OCI-LY1 (cell line): ENCODE results near the gene CRTAC1.

Source experiments
- H2AFZ ChIP-seq: fragments of 200-600 bp; sonication (generic), shearing (Covaris generic); 2 replicates; pipeline ENCODE4 v1.6.0; 2014; ENCODE audit warnings: antibody characterized with exemption, mild to moderate bottlenecking, low read length
- H3F3A ChIP-seq: fragments of 200-600 bp; sonication (generic), shearing (Covaris generic); 2 replicates; pipeline ENCODE4 v1.6.0; 2014; ENCODE audit warnings: mild to moderate bottlenecking, antibody characterized with exemption, low read length, moderate library complexity; ENCODE audit not compliant: insufficient read depth
- H3K27ac ChIP-seq: fragments of 200-600 bp; sonication (generic); 2 replicates; pipeline ENCODE4 v1.5.1; 2014; ENCODE audit warnings: low read length, mixed run types, mild to moderate bottlenecking, low read depth; ENCODE audit not compliant: poor library complexity, severe bottlenecking
- H3K27me3 ChIP-seq: fragments of 200-600 bp; sonication (generic); 2 replicates; pipeline ENCODE4 v1.6.0; 2014; ENCODE audit warnings: antibody characterized with exemption, mild to moderate bottlenecking, low read length, moderate library complexity; ENCODE audit not compliant: insufficient read depth
- H3K36me3 ChIP-seq: fragments of 200-600 bp; sonication (generic); 2 replicates; pipeline ENCODE4 v1.6.1; 2014; ENCODE audit warnings: mild to moderate bottlenecking, antibody characterized with exemption, low read length, moderate library complexity, mixed read lengths; ENCODE audit not compliant: insufficient read depth
- H3K4me1 ChIP-seq: fragments of 200-600 bp; sonication (generic); 2 replicates; pipeline ENCODE4 v1.5.1; 2014; ENCODE audit warnings: mild to moderate bottlenecking, low read length, moderate library complexity; ENCODE audit not compliant: insufficient read depth, severe bottlenecking
- H3K4me2 ChIP-seq: fragments of 200-600 bp; sonication (generic), shearing (Covaris generic); 2 replicates; pipeline ENCODE4 v1.6.1; 2014; ENCODE audit warnings: low read length
- H3K4me3 ChIP-seq: fragments of 200-600 bp; sonication (generic); 2 replicates; pipeline ENCODE4 v1.5.1; 2014; ENCODE audit warnings: low read length, low read depth, mild to moderate bottlenecking, mixed read lengths; ENCODE audit not compliant: poor library complexity, severe bottlenecking
- H3K79me2 ChIP-seq: fragments of 200-600 bp; shearing (Covaris generic); 2 replicates; pipeline ENCODE4 v1.6.1; 2016; ENCODE audit warnings: mixed run types, low read length, mixed read lengths; ENCODE audit not compliant: insufficient read depth
- H3K9ac ChIP-seq: fragments of 200-600 bp; sonication (generic), shearing (Covaris generic); 2 replicates; pipeline ENCODE4 v1.6.1; 2014; ENCODE audit warnings: mild to moderate bottlenecking, low read length, mixed read lengths
- H3K9me2 ChIP-seq: fragments of 200-600 bp; sonication (generic), shearing (Covaris generic); 2 replicates; pipeline ENCODE4 v1.6.1; 2014; ENCODE audit warnings: low read depth, mild to moderate bottlenecking, low read length, mixed read lengths
- H3K9me3 ChIP-seq: fragments of 200-600 bp; shearing (Covaris generic); 2 replicates; pipeline ENCODE4 v1.6.1; 2014; ENCODE audit warnings: low read length, mixed read lengths
- H4K20me1 ChIP-seq: fragments of 200-600 bp; sonication (generic), shearing (Covaris generic); 2 replicates; pipeline ENCODE4 v1.6.0; 2016; ENCODE audit warnings: mild to moderate bottlenecking, low read length; ENCODE audit not compliant: insufficient read depth
- EZH2 ChIP-seq: fragments of 200-600 bp; sonication (generic), shearing (Covaris generic); IDR thresholded peaks from 2 replicates; pipeline ENCODE4 v1.8.0; 2017; ENCODE audit warnings: borderline replicate concordance, mixed run types, mild to moderate bottlenecking, antibody characterized with exemption, low read length, moderate library complexity, mixed read lengths
- TF ChIP-seq, protein P1 (sequence below): fragments of 200-600 bp; sonication (generic), shearing (Covaris generic); IDR thresholded peaks from 2 replicates; pipeline ENCODE4 v1.5.1; 2017; ENCODE audit warnings: mild to moderate bottlenecking, antibody characterized with exemption, low read length, moderate library complexity, mixed read lengths

CRTAC1 gene

DNA sequence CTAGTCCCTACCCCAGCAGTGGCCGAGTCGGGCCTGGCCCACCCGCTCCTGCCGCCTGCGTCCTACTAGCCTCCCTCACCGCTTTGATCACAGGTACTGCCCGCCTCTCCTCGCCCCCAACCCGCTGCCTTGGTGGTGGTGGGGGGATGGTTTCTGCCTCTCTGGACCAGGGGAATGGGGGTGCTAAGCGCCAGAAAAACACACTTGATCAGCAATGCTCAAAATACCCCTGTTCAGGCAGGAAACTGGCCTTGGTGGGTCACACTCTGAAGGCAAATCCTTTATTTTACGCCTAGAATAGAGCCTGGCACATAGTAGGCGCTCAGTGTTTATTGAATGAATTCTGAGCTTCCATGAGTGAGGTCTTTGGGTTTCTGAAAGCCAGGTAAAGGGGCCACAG is 1.0 kb upstream of the CRTAC1 start:
- H3K4me3 ChIP-seq, result no peak overlapping the region
- no peak for TF ChIP-seq EZH2
- TF ChIP-seq, protein P1, sequence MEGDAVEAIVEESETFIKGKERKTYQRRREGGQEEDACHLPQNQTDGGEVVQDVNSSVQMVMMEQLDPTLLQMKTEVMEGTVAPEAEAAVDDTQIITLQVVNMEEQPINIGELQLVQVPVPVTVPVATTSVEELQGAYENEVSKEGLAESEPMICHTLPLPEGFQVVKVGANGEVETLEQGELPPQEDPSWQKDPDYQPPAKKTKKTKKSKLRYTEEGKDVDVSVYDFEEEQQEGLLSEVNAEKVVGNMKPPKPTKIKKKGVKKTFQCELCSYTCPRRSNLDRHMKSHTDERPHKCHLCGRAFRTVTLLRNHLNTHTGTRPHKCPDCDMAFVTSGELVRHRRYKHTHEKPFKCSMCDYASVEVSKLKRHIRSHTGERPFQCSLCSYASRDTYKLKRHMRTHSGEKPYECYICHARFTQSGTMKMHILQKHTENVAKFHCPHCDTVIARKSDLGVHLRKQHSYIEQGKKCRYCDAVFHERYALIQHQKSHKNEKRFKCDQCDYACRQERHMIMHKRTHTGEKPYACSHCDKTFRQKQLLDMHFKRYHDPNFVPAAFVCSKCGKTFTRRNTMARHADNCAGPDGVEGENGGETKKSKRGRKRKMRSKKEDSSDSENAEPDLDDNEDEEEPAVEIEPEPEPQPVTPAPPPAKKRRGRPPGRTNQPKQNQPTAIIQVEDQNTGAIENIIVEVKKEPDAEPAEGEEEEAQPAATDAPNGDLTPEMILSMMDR, result no peak
- no peaks in the 10 kb centered on the region for H4K20me1 ChIP-seq
- H3K36me3 ChIP-seq, result no peaks in the 10 kb centered on the region
- H3K4me1 ChIP-seq, result no peaks in the 10 kb centered on the region
- no peaks in the 10 kb centered on the region for H3K9me3 ChIP-seq
- H3F3A ChIP-seq, result no peaks in the 10 kb centered on the region
- no peak overlapping the region for H3K27ac ChIP-seq
- no peaks in the 10 kb centered on the region for H3K79me2 ChIP-seq
- H2AFZ ChIP-seq, result no peak overlapping the region
- no peak overlapping the region for H3K9ac ChIP-seq
- no peaks in the 10 kb centered on the region for H3K9me2 ChIP-seq
- H3K27me3 ChIP-seq, result no peaks in the 10 kb centered on the region
- H3K4me2 ChIP-seq, result no peak overlapping the region

DNA sequence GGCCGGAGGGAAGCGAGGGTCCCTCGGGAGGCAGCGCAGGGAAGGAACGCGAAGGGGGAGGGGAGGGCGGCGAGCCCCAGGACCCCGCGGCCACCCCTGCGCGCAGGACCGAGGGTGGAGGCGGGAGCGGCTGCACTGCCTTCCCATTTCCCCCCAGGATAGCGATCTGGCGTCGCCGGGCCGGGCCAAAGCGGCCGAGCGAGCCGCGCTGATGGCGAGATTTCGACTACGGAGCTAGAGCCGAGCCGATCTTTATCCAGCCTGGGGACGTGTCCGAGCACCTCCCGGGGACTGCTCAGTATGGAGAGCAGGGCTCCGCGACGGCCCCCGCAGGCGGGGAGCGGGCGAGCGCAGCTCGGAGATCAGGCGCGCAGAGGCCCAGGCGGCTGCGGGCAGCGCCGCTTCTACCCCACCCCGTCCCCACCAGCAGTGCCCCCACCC is 590 bp upstream of the CRTAC1 start:
- no peak overlapping the region for H2AFZ ChIP-seq
- no peak overlapping the region for H3K27ac ChIP-seq
- H3K4me2 ChIP-seq, result no peak overlapping the region
- H3K9me2 ChIP-seq, result no peaks in the 10 kb centered on the region
- H3F3A ChIP-seq, result no peaks in the 10 kb centered on the region
- no peaks in the 10 kb centered on the region for H3K9me3 ChIP-seq
- no peaks in the 10 kb centered on the region for H3K4me1 ChIP-seq
- H3K79me2 ChIP-seq, result no peaks in the 10 kb centered on the region
- no peak for TF ChIP-seq EZH2
- TF ChIP-seq, protein P1, result no peak
- no peaks in the 10 kb centered on the region for H4K20me1 ChIP-seq
- H3K9ac ChIP-seq, result no peak overlapping the region
- H3K4me3 ChIP-seq, result no peak overlapping the region
- H3K27me3 ChIP-seq, result no peaks in the 10 kb centered on the region
- no peaks in the 10 kb centered on the region for H3K36me3 ChIP-seq

DNA sequence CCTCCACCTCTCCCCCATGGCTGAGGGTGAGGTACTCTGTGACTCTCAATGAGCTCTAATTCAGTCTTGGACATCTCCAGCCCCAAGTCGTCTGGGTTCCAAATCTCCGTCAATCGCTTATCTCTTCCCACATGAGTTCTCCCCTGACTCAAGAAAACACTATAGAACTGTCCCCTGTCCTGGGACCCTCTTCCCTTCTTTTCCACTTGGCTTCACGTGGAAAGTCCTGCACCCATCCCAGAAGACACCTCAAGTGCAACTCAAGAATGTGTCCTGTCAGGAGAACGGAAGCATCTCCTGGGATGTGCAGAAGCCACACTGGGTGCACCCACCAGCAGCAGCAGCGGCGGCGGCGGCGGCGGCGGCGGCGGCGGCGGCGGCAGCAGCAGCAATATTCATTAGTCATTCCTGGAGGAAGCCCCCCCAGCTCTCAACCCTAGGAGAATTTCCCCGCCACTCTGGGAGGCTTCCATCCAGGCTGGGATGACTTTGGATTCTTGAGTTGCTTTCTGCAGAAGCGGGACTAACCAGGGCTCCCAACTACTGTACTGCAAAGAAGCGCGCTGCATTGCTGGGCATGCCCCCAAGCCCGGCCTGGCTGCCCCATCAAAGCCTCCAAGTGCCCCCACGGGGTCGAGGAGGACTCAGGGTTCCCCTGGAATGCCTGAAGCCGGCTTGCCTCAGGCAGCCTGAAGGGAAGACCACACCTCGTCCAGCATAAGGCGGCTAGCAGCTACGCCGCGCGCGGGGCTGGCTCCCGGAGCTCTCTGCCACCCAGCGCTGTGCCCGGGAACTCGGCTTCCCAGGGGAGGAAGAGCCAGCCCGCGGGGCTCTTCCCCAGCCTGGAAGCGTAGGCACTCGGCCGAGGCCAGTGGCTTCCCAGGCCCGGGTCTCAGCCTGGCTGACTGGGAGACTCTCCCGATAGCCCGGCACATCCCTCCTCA is 1.0 kb downstream of the CRTAC1 start:
- no peak overlapping the region for H3K9ac ChIP-seq
- H3K79me2 ChIP-seq, result no peaks in the 10 kb centered on the region
- no peak overlapping the region for H2AFZ ChIP-seq
- no peaks in the 10 kb centered on the region for H3F3A ChIP-seq
- no peaks in the 10 kb centered on the region for H3K9me2 ChIP-seq
- no peak overlapping the region for H3K4me3 ChIP-seq
- no peak overlapping the region for H3K27ac ChIP-seq
- H3K36me3 ChIP-seq, result no peaks in the 10 kb centered on the region
- no peak overlapping the region for H3K4me2 ChIP-seq
- no peak for TF ChIP-seq EZH2
- TF ChIP-seq, protein P1, result no peak
- no peaks in the 10 kb centered on the region for H4K20me1 ChIP-seq
- no peaks in the 10 kb centered on the region for H3K4me1 ChIP-seq
- no peaks in the 10 kb centered on the region for H3K27me3 ChIP-seq
- H3K9me3 ChIP-seq, result no peaks in the 10 kb centered on the region
